HG03521 (cell line): Measurements from ENCODE around the gene CORO6.

Source experiments
- ATAC-seq: cut with Tn5 transposase; IDR thresholded peaks from one replicate; pipeline ENCODE4 v1.9.1; 2021; ENCODE audit warnings: mild to moderate bottlenecking, moderate library complexity; ENCODE audit not compliant: unreplicated experiment

Gene CORO6

DNA sequence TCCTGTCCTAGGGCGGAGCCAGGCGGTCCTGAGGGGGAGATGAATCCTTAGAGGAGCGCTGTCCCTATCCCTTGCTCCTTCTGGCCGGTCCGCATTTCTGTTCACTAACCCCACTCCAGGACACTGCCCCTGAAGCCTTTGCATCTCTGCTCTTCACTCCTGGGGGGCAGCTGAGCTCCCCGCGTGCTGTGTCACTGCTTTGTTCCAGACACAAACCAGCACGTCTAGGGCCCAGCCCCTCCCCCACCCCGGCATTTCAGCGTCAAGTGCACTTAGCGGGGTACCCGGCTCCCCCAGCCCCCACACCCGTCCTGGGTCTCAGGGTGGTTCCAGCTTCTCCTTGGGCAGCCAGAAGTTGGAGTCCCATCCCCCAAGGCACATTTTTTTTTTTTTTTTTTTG is 8.9 kb downstream of the CORO6 start:
- ATAC-seq = no peak

DNA sequence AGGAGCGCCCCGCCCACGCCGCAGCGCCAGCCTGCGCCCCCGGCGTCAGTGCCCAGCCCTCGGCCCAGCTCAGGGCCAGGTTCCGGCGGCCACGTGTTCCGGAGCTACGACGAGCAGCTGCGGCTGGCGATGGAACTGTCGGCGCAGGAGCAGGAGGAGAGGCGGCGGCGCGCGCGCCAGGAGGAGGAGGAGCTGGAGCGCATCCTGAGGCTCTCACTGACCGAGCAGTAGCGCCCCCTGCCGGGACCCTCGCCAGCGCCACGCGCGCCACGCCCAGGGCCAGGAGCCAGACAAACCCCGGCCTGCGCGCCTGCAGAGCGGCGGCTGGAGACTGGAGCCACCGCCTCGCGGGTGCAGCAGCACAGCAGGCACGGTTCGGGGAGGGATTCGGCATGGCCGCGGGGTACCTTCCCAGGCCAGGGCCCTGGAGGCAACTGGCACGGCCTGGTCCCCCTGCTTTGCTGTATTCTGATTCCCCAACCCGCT is 9.3 kb downstream of the CORO6 start:
- no peak for ATAC-seq

DNA sequence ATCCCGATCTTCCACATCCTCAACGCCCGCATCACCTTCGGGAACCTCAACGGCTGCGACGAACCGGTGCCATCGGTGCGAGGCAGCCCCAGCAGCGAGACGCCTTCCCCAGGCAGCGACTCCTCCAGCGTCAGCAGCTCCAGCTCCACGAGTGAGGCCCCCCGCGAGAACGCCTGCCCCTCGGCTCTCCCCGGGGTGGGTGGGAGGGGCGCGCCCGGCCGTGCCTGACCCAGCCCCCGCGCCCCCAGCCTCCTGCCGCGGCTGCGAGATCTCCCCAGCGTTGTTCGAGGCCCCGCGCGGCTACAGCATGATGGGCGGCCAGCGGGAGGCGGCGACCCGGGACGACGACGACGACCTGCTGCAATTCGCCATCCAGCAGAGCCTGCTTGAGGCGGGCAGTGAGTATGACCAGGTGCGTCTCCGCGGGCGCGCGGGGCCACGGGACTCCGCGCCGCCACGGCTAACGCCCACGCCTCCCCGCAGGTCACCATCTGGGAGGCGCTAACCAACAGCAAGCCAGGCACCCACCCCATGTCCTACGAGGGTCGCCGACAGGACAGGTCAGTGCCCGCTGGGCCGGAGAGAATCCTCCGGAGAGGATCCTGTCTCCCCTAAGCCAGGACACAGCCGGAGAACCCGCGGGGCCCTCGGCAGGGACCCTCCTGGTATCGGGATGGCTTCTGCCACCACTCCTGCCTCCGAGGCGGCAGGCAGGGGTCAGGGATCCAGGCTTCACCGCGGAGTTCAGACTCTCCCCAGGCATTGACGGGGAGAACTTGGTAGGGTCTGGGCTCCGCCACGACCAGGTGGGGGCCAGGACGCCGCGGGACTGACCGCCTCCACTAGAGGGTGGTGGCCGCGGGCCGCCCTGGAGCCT is 10.1 kb downstream of the CORO6 start:
- no peak for ATAC-seq

DNA sequence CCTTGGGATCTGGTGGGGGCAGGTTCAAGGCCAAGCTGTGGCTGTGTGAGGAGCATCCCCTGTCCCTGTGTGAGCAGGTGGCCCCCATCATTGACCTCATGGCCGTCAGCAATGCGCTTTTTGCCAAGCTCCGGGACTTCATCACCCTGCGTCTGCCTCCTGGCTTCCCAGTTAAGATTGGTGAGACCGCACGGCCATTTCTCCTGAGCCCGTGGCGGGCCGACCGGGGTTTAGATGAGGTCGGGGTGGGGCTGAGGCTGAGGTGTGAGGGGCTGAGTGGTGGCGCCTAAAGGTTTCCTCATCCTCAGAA is 10.7 kb downstream of the CORO6 start:
- no peak for ATAC-seq

DNA sequence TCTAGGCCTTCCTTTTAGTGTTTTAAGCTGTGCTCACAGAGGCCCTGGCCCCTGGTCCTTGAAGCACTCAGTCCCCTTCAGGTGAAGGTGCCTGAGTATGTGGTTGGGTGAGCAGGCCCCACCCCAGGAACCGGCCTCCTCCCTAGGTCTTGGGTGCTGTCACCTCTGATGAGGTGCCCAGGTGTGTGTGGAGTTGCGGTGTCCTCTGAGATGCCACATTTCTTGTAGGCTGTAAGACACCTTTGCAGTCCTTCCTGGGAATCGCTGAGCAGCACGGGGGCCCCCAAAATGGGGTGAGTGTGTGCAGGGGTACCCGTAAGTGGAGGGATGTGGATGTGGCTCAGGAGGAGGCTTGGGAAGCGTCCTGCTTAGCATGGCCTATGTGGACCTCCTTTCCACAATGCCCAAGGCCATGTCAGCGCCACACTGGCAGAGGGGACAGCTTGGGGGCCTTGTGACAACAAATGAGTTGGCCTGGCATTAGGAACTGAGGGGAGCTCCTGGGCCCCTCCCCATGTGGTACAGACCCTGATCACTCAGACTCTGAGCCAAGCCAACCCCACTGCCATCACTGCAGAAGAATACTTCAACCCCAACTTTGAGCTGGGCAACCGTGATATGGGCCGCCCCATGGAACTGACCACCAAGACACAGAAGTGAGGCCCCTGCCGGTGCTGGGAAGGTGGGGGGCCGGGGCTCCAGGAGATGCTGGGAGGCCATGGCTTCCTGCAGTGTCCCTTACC is 11.2 kb downstream of the CORO6 start:
- no peak for ATAC-seq

DNA sequence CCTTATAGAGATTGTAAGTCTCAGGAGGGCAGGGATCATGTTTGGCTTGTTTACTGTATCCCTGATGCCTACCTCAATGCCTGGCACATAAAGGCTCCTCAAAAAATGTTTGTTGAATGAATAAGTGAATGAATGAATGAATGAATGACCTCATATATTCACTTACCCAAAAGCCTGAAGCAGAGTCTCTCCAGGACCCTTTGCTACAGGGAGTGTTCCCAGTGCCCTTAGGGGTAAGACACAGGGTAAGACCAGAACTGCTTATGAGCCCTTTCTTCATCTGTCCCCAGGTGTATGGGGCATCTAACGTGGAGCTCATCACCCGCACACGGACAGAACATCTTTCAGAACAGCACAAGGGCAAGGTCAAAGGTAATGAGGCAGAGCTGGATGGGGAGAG is 12.3 kb downstream of the CORO6 start:
- no peak for ATAC-seq

DNA sequence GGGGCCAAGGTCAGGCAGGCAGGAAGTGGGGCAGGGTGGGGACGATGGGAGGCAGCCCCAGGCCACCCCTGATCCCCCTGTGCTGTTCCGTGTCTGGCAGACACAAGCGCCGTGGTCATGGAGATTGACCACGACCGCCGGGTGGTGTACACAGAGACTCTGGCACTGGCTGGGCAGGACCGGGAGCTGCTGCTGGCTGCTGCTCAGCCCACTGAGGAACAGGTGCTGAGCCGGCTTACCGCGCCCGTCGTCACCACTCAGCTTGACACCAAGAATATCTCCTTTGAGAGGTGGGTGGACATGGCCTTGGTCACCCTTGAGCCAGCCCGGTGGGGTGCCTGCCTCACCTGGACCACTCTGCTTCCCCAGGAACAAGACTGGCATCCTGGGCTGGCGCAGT is 13.7 kb downstream of the CORO6 start:
- no peak for ATAC-seq

DNA sequence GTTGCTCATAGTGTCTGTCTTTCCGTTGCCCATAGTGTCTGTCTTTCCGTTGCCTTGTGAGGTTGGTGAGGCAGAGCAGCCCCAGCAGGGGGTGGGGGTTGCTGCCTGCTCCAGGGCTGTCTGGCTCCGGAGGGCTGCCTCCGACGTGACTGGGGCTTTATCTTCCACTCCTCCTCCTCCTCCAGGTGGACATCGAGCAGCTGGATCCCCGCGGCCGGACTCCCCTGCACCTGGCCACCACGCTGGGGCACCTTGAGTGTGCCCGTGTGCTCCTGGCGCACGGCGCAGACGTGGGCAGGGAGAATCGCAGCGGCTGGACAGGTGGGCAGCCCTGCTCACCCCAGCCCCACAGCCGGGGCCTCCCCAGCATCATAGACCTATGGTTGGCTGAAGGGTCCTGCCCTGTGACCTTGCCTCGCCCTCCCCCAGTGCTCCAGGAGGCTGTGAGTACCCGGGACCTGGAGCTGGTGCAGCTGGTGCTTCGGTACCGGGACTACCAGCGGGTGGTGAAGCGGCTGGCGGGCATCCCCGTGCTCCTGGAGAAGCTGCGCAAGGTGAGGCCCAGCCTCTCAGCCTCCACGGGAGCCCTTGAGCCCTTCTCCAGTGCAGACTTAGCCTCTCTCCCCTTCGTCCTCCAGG is 15.0 kb downstream of the CORO6 start:
- no peak for ATAC-seq

DNA sequence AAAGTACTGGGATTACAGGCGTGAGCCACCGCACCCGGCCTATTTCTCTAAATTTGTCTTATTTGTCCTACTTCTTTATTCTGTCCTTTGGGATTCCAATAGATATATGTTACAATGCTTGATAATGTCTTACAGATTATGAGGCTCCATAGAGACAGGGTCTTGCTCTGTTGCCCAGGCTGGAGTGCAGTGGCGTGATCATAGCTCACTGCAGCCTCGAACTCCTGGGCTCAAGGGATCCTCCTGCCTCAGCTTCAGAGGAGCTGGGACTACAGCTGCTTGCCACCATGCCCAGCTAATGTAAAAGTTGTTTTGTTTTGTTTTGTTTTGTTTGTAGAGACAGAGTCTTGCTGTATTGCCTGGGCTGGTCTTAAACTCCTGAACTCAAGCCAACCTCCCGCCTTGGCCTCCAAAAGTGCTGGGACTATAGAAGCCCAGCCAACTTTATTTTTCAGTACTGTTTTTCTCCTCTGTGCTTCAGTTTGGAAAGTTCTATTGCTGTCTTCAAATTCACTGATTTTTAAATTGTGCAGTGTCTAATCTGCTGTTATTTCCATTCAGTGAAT is 19.5 kb downstream of the CORO6 start:
- no peak for ATAC-seq

DNA sequence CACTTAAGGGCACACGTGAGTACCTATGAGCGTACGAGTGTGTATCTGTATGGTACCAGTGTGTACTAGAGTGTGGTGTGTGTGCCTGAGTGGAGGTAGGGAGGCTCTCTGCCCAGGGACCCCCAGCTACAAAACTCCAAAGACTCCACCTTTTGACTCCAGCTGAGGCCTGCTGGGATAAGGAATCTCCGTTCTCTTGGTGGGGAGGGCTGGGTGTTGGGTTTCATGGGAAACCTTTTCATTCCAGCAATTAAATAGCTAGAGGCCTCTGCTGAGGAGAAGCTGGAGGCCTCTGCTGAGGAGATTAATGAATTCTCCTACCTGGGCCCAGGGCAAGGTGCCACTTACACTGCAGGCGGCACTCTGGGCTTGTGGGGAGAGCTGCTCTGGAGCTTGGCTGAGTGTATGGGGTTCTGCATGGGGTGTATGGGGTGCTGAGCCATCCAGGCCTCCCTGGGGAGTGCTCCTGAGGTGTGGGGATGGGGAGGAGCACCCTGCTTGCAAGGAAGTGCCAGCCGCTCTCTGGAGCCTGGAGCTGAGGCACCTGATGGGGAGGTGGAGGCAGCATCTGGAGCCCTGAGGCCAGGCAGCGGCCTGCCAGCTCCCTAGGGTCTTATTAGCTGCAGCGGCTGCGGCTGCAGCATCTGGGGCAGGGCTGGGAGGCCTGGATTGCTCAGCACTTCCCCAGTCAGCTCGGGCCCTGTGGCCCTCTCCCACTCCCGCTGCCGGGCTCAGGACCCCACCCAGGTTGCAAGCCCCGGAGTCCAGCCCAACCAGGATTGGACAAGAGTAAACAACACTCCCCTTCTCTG is 25.1 kb downstream of the CORO6 start:
- no peak for ATAC-seq

DNA sequence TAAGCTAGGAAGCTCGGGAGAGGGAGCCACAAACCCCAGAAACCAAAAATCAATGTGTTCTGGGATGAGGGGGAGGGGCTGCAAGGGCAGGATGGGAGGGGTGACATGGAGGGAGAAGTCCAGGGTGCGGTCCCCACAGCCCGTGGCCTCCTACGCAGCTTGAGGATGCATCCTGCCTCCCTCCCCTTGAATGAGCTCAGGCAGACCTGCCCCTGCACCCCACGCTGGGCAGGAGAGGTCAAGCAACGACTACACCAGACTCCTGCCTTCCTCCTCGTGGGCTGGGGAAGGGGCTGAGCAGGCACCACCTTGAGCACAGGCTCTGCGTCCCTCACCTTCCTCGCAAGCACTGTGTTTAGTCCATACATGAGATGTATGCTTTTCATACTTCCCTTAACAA is 25.9 kb downstream of the CORO6 start:
- no peak for ATAC-seq

DNA sequence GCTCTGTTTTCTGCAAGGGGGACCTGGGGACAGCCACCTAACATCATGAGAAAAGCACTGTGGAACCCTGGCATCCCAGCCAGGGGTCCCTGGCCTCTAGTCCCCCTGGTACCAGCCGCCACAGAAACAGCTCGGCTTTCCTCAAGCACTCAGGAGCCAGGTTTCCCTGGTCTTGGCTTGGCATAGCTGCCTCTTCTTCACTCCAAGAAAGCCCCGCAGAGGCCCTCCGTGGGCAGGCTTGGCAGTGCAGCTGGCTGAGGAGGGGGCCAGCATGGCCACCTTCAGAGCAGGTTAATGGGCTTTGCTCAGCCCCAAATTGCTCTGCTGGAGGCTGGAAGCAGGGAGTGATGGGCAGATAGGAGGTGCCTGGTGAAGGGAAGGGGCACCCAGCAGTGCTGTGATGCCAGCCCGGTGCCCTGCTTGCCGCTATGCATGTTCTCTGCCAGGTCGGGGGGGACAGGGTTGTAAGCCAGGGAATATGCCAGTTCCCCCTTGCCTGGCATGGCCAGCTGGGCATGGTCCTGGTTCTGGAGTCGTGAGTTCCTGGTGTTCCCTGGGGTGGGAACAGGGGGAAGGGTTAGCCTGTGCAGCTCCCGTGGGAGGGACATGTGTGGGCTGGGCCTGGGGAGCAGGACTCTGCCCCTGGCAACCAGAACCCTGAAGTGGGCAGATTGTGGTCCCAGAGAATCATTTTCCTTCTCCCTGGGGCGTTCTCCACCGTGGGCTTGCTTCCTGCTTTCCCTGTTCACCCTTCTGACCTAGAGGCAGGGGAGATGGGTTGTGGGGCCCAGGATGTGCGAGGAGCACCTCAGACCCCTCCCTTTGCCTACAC is 26.6 kb downstream of the CORO6 start:
- ATAC-seq = no peak

DNA sequence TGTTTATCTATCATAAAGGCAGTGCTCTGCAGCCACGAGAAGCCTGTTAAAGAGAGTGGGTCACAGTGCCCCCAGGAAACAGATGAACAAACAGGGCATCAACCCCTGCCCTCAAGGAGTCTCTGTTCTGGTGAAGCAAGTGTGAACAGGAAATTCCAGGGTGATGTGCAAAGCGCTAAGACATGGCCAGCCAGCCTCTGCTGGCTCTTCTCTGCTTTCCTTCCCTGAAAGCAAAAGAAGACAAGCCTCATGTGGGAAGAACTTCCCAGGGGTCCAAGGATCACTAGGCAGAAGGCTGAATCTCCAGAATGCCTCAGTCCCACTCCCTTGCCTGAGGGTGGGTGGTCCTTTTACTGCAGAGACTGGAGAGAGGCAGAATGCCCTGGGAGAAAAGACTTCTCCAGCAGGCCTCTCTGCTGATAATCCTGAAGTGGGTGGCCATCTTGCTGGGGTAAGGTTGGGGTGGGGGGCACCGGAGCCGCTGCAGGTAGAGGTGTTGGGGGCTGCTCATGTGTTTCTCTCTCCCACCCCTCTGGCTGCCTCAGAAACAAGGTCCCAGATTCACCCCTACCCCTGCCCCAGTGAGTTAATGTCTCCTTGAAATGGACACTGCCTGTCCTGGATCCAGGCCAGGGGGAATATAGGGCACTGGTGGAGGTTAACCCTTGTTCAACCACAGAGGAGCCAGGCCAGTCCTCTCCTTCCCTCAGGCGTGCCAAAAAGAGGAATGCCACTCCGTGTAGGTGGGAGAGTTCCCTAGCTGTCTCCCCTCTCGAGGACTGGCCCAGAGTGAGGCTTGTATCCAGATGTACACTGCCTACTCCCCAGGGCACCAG is 27.4 kb downstream of the CORO6 start:
- no peak for ATAC-seq

DNA sequence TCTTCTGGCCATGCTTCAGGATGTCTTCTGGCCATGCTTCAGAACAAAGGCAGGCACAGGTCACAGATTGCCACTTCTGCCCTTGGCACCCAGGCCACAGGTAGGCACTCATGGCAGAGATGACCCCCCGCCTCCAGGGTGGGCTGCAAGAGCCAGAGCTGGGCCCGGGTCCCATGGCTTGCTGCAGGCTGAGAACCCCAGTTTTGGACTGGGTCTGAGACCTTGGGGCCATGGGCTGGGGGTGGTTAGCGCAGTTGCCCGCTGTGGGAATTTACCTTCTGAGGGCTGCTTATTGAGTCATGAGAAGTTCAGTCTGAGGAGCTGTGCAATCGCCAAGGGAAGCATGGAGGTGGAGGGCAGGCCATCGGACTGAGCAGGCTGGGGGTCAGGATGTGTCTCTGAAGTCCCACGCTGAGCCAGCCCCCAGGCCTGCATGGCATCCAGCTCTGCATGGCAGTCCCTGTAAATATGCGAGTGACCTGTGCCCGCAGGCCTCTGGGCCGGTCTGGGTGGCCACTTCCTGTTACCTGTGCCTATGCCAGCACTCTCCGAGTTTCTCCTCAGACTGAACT is 28.1 kb downstream of the CORO6 start:
- ATAC-seq = no peak

DNA sequence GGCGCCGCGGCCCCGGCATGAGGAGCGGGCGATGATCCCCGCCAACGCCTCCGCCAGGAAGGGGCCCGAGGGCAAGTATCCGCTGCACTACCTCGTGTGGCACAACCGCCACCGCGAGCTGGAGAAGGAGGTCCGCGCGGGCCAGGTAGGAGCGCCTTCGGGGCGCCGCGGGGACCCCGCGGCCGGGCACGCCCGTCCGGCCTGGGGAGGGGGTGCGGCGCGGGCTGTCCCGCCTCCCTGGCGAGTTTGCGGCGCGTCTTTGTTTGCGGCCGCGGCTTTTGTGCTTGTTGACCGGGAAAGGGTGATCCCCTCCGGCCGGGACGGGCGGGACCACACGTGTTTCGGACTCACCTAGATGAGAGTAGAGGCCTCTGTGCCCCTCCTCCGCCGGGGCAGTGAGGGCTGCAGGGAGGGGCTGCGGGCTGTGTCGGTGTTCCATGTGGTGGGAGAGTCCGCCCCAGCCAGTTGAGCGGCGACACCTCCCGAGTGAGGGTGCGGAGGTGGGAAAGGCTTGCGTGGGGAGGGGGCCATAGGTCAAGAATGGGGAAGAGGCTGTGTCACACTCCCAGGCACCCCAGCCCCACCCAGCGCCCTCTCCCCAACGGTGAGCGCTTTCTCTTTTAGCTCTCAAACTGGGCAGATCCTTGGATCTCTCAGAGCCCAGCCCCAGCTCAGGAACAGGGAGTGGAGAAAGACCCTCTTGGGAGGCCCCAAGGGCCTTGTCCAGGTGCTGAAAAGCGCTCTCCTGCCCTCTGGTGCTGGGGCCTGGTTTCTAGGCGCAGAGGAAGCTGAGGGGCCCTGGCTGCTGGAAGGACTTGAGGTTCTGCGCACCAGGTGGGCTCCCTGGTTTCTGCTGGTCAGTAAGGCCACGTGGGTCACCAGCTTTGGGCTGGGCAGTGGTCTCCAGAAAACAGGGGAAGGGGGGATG is 28.9 kb downstream of the CORO6 start:
- ATAC-seq = no peak

DNA sequence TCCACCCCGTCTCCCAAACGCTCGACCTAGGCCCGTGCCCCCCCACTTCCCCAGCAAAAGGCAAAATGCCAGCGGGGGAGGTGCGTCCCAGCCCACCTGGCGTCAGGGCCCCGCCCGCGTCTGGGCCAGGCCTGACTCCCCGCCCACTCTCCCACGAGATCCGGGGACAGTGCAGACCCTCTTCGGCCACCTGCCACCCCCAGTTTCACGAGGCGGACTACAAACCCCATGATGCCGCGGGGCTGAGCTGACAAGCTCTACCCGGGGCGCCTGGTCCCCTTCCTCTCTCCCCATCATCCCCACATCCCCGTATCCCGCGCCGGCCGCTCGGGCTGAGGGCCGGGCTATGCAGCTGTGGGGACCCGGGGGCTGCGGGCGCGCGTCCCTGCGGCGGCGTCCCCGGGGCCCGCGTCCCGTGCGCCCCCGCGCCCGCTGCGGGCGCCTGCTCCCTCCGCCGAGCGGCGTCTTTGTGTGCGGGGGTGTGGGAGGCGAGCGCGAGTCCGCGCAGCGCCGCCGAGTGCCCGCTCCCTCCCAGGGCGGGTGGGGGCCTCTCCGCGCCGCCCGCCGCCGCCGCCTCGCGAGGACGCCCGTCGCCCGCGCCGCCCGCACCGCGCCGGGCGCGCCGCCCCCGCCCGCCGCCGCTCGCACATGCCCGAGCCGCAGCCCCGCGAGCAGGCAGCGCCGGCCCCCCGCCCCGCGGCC is 29.7 kb downstream of the CORO6 start, which contains the start of gene ANKRD13B:
ANKRD13B (plus strand) TSS at position 283 of the 702 bp plus-strand sequence. CDS start 490 bp downstream, outside the sequence.
- no peak for ATAC-seq
